ENCODE results near the gene P2RX7.

GRCh38 chr12:121175383-121176119 lies 42.9 kb downstream of the P2RX7 start:
- TF ChIP-seq, protein P1, sequence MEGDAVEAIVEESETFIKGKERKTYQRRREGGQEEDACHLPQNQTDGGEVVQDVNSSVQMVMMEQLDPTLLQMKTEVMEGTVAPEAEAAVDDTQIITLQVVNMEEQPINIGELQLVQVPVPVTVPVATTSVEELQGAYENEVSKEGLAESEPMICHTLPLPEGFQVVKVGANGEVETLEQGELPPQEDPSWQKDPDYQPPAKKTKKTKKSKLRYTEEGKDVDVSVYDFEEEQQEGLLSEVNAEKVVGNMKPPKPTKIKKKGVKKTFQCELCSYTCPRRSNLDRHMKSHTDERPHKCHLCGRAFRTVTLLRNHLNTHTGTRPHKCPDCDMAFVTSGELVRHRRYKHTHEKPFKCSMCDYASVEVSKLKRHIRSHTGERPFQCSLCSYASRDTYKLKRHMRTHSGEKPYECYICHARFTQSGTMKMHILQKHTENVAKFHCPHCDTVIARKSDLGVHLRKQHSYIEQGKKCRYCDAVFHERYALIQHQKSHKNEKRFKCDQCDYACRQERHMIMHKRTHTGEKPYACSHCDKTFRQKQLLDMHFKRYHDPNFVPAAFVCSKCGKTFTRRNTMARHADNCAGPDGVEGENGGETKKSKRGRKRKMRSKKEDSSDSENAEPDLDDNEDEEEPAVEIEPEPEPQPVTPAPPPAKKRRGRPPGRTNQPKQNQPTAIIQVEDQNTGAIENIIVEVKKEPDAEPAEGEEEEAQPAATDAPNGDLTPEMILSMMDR (IDR thresholded peaks at IDR 0.05 in 4 of 5, conservative IDR thresholded peaks at IDR 0.05 in 1 of 5): no peak
- TF ChIP-seq POLR2A (IDR thresholded peaks at IDR 0.05): no peak

All from gastrocnemius medialis (tissue), 4 donors.